Ramos (cell line): ENCODE data around the gene CHCHD4.
"Not testable (repeated sequence)": the region's sequence is repeated elsewhere in the genome, so short reads cannot be mapped to it uniquely, and the experiment has no call there.

ENCODE experiments used
- in situ Hi-C: fragments of 300-500 bp; cut with MboI; formaldehyde crosslinking; loops from one replicate; pipeline ENCODE4 v1.14.3; 2022; ENCODE audit warnings: low sequenced_read_pairs; ENCODE audit not compliant: unreplicated experiment

The CHCHD4 gene

GRCh38 chr3:14123308-14124222, 1.1 kb downstream of the CHCHD4 start:
- in situ Hi-C loops = no loop called here

- in situ Hi-C loops = no loop called here
Measured at GRCh38 chr3:14122301-14122700, 2.4 kb downstream of the CHCHD4 start.

- in situ Hi-C loops = no loop called here
Measured at GRCh38 chr3:14121859-14122258, 2.8 kb downstream of the CHCHD4 start.

GRCh38 chr3:14120921-14121448, 3.7 kb downstream of the CHCHD4 start:
- in situ Hi-C loops = not testable (repeated sequence)

GRCh38 chr3:14120111-14120920, 4.4 kb downstream of the CHCHD4 start:
- in situ Hi-C loops = no loop called here

- in situ Hi-C loops = no loop called here
Measured at GRCh38 chr3:14119651-14120050, 5.0 kb downstream of the CHCHD4 start.

GRCh38 chr3:14118400-14119381, 6.0 kb downstream of the CHCHD4 start:
- in situ Hi-C loops = no loop called here

- in situ Hi-C loops = no loop called here
Measured at GRCh38 chr3:14117468-14118399, 6.9 kb downstream of the CHCHD4 start.

- in situ Hi-C loops = no loop called here
Measured at GRCh38 chr3:14113965-14114635, 10.6 kb downstream of the CHCHD4 start.

- in situ Hi-C loops = no loop called here
Measured at GRCh38 chr3:14110699-14111098, 14.0 kb downstream of the CHCHD4 start.

- in situ Hi-C loops = not testable (repeated sequence)
Measured at GRCh38 chr3:14109821-14110220, 14.8 kb downstream of the CHCHD4 start.

GRCh38 chr3:14097616-14098391, 26.9 kb downstream of the CHCHD4 start:
- in situ Hi-C loops = no loop called here

- in situ Hi-C loops = no loop called here
Measured at GRCh38 chr3:14096742-14097141, 27.9 kb downstream of the CHCHD4 start.

GRCh38 chr3:14093831-14094230, 30.8 kb downstream of the CHCHD4 start:
- in situ Hi-C loops = no loop called here

- in situ Hi-C loops = no loop called here
Measured at GRCh38 chr3:14092464-14092863, 32.2 kb downstream of the CHCHD4 start.

- in situ Hi-C loops = not testable (repeated sequence)
Measured at GRCh38 chr3:14091959-14092358, 32.7 kb downstream of the CHCHD4 start.

GRCh38 chr3:14087461-14087860, 37.2 kb downstream of the CHCHD4 start:
- in situ Hi-C loops = not testable (repeated sequence)
